GM20431 (cell line): ENCODE data around the gene PGBD5.

Source experiments
- in situ Hi-C: fragments of 300-500 bp; cut with MseI, MboI; formaldehyde crosslinking; loops from one replicate; pipeline ENCODE4 v1.15.0; 2020; ENCODE audit warnings: low sequenced_read_pairs; ENCODE audit not compliant: unreplicated experiment

The PGBD5 gene

DNA sequence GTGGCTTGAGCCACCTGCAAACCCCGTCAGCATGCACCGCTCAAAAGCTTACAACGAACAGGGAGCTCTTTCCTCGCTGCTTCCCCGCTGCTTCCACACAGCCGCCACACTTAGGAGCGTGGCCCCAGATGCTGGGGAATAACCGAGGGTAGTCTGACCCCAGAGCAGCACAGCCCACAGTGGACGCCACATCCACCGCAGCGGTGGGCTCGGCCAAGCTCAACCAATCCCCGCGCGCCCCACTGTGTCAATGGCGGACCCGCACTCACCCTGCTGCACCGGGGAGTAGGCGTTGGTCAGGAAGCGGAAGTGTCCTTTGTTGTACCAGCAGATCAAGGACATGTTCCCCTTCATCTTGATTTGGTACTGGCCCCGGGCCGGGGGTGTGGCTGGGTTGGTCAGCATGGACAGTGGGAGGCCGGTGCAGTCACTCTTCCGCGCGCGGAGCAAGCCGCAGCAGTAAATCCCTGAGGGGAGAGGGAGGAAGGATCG lies 93.5 kb downstream of the PGBD5 start:
- in situ Hi-C loops = no loop called here

GRCh38 chr1:230332061-230332460 lies 94.1 kb downstream of the PGBD5 start:
- in situ Hi-C loops = no loop called here

DNA sequence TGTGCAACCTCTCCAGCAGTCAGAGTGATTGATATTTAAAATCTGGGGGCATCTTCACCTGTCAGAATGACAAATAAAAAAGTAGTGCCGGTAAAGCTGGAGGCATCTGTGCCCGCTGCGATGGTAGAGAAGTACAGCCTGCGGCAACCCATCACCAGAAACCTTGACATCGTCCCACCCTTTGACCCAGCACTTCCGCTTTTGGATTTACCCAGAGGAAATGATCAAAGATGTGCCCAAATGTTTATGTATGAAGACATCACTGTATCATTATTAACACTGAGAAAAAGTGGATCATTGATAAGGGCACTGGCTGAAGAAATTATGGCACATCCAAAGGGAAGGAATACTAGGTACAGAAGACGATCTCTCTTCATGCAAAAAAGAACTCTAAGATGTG lies 96.0 kb downstream of the PGBD5 start:
- in situ Hi-C loops = no loop called here

DNA sequence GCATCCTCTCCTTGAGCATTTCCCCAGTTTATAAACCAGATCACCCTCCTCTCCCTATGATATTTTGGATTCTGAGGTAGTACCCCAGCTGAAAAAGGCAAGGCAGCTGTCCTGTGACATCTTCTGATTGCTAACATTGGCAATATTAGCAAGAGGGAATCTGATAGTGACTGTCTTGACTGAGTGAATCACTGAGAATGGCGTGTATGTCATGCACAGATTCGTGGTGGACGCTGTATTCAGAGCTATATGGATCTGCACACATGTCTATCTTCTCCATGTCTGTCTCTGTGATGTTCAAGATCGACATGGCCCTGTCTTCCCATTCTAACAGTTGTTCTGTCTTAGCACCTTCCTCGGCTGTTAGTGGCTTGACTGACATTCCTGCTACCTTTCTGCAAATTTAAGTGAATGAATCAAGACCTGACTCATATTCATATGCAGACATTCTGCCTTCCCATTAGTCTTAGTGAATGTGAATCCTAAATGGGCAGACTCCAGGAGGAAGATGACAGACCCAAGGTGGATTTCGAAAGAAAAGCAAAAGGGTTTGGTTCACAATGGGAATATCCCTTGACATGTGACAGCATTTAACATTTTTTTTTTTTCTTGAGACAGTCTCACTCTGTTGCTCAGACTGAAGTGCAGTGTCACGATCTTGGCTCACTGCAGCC lies 97.7 kb downstream of the PGBD5 start:
- in situ Hi-C loops = no loop called here

GRCh38 chr1:230327892-230328284 lies 98.2 kb downstream of the PGBD5 start:
- in situ Hi-C loops = no loop called here

DNA sequence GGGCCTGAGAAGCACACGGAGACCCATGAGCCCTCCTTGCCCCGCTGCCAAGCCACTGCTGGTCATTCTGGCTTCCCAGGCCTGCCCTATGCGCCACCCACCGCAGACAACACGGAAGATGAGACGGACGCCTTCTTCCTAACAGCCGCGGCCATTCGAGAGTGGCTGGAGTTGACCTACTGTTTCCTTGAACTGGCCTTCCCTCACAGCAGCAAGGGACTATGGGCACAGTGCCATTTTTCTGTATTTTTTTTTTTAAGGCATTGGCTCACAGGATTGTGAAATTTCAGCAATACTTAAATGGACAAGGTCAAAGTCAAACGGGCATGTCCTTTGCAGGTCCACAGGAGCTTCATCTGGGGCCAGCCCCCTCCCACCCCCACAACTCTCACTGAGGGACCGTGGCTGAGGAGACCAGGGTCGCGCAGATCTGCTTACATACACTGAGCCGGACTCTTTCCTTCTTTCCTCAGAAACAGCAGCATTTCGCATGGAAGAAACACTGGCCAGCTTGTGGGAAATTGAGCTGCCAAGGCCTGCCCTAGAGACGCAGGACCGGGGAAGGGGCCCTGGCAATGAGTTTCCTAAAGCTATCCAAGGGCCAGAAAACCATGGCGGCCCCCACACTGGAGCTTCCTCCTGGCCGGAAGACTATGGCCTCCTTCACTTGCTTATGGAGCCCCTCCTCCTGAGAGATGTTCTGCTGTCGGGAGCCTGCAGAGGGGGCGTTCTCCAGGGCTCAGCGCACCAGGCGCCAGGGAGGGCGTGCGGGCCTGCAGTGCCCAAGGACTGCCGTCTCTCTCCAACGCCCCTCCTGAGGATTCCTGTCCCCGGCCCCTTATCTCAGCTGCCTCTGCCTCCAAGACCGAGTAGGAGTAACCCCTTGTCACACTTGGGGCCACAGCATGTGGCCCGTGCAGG lies 98.9 kb downstream of the PGBD5 start:
- in situ Hi-C loops = no loop called here

DNA sequence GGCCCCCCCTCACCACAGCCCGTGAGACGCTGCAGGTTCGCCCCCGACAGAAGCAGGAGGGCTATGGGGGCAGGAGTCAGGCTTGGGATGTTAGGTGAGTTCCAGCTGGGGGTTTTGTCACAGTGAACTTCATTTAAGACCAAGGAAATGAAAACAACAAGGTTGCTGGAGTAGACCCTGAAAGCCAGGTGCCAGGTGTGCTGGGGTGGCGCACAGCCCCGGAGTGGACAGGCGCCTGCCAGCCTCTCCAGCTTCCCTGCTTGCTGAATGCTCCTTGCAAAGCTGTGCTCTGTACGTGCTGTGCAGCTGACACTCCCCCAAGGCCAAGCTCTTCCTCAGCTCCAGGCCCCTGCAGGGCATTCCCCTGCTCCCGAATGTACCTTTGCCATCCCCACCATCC lies 102.4 kb downstream of the PGBD5 start:
- in situ Hi-C loops = loop anchor here (25.0 kb wide), 1 partner anchor 661 kb away; no protein-coding TSS in a partner anchor

- in situ Hi-C loops = loop anchor here (25.0 kb wide), 1 partner anchor 661 kb away; no protein-coding TSS in a partner anchor
Observed at GRCh38 chr1:230322967-230323547, 103.1 kb downstream of the PGBD5 start.

DNA sequence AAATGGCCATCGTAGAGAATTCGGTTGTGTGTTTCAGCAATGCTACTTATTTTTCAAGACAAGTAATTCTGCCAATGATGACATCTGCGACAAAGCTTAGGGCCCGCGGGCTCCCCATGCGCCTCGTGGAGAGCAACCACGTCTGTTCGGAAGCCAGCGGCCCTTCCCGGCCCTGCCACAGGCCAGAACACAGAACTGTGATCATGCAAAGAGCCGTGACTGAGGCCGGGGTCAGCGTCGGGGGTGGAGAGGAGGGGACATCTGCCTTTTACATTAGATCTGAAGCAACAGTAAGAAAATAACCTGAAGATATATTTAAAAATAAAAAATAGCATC lies 103.7 kb downstream of the PGBD5 start:
- in situ Hi-C loops = loop anchor here (25.0 kb wide), 1 partner anchor 660 kb away; no protein-coding TSS in a partner anchor

GRCh38 chr1:230321741-230322420 lies 104.3 kb downstream of the PGBD5 start:
- in situ Hi-C loops = loop anchor here (25.0 kb wide), 1 partner anchor 660 kb away; no protein-coding TSS in a partner anchor

DNA sequence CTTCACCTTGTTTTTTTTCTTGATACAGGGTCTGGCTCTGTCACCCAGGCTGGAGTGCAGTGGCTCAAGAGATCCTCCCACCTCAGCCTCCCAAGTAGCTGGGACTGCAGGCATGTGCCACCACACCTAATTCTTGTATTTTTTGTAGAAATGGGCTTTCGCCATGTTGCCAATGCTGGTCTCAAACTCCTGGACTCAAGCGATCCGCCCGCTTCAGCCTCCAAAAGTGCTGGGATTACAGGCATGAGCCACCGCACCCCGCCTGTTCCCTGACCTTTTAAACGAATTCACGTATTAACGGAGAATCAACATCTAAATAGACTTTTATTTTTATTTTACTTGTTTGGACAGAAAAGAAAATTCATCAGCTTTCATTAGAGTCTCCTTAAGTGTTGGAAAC lies 104.8 kb downstream of the PGBD5 start:
- in situ Hi-C loops = loop anchor here (25.0 kb wide), 1 partner anchor 659 kb away; no protein-coding TSS in a partner anchor

DNA sequence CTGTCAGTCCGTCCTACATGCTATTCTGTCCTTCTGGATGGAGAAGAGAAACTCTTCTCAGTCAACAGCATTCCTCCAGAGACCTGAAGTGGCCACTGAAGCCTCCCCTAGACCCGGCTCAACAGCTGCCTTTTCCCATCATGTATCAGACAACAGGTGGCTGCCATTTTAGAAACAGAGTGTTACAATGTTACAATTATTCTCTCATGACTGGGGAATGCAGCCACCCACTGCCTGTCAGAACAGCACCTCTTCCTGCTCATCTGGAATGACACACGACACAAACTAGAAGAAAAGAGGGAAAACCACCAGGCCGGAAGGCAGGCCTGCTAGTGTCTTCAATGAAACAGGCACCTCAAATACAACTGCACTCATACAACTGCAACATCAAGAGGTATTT lies 105.3 kb downstream of the PGBD5 start:
- in situ Hi-C loops = loop anchor here (25.0 kb wide), 1 partner anchor 659 kb away; no protein-coding TSS in a partner anchor

DNA sequence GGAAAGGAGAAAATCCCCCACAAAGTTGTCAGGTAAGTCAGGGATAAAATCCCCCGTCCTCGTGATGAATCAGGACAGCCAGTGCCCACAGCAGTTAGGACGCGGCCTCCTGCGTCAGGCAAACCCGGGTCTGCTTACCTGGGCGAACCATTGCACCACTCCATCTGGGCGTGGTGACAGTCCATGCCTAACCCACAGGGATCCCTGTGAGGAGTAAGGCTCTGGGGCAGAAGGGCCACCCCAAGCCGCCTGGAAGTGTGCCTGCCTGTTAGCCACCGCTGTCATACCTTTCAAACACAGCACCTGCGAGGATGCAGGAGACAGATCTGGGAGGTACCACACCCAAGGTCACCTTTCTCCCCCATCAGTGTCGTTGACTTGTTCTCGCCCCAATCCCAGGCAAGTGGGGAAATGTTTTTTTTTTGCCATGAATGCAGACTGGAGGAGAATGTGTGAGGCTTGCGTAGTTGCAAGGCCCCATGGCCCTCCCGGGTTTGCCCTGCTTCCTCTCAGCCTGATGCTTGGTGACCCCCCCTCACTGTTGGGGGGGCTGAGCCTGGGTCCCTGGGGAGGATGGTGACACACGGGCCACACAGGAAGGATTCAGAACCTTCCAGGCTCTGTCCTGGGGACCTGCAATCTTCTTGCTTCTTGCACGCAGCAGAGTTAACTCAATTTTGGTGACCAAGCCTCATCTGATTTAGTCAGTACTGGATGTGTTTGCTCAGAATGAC lies 107.0 kb downstream of the PGBD5 start:
- in situ Hi-C loops = loop anchor here (25.0 kb wide), 1 partner anchor 657 kb away; no protein-coding TSS in a partner anchor

DNA sequence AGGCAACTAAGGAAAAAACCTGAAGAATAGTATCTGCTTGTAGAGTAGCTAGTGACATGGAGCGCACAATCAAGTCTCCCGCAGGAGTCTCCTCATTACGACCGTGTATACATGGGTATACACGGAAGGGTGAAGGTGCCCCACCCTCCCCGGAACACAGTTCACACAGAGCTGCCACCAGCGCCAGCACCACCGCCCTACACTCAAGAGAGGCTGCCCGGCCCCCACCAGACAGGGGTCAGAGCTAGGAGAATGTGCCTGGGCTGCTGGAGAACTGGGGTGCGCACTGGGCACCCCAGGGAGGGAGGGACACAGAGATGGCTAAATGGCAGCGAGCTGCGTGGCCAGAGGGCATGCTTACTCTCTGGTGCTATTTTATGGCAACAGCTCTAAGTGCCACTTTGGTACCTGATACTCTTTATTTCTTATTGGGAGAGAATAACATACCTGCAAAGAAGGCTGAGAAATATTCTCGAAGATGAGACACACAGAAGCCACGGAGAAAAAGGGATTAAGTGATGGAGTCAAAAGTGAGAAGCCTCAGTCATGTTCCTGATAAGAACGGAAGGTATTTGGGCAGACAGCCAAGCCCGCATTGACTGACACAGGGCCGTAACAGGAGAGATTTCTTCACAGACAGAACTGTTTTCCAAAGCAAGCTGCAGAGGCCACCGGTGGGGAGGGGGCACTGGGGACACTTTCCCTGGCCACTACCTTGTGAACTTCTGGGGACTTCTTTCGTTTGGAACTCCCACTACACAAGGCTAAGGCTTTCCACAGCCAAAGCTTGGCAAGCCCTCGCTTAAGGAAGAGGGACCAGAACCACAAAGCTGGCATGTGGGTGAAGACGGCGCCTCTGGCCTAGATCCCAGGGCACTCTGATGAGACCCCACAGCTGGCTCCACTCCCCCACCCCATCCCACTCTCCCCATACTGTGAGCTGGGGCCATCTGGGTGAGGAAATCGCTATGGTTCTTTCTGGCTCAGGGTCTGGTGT lies 108.0 kb downstream of the PGBD5 start:
- in situ Hi-C loops = loop anchor here (25.0 kb wide), 1 partner anchor 656 kb away; no protein-coding TSS in a partner anchor

- in situ Hi-C loops = loop anchor here (25.0 kb wide), 1 partner anchor 655 kb away; no protein-coding TSS in a partner anchor
Observed at GRCh38 chr1:230316864-230317745, 109.0 kb downstream of the PGBD5 start.

DNA sequence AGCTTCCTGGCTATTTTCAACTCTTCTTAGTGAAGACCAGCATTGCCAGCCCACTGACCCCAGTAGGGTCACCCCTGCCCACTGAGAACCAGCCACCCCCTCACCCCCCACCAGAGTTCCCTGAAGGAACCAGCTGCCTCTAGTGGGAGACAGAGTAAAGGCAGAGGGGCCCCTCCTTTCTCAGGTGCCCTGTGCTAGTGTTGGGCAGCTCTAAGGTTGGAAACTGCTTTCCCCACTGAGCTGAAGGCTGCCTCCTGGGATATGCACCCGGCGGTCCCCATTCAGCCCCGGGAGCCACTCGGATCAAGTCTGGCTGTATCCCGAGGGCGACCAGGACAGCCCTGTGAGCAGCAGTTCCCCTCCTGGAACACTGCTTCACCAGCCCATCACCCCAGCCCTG lies 111.0 kb downstream of the PGBD5 start:
- in situ Hi-C loops = loop anchor here (25.0 kb wide), 1 partner anchor 653 kb away; no protein-coding TSS in a partner anchor

- in situ Hi-C loops = loop anchor here (25.0 kb wide), 1 partner anchor 652 kb away; no protein-coding TSS in a partner anchor
Observed at GRCh38 chr1:230314142-230314470, 112.0 kb downstream of the PGBD5 start.
